Ascending aorta (tissue), 2 donors: ENCODE measurements around the gene ALOX15. TPM values are rescaled to one million over a fixed set of nuclear protein-coding genes. Genes with fewer than 3 reads are reported as not detected.
"Not testable (repeated sequence)": the region's sequence is repeated elsewhere in the genome, so short reads cannot be mapped to it uniquely, and the experiment has no call there.

ENCODE experiments used
- DNase-seq, 2 donors: peaks; one replicate each; pipeline ENCODE4 v3.0.0-alpha.2; 2019; ENCODE audit warnings: low spot score in 2 of 2
- H3K27ac ChIP-seq, 2 donors: fragments of 200-600 bp; sonication (generic); one replicate each; pipeline ENCODE4 v1.5.1; 2016 to 2017; ENCODE audit warnings: mild to moderate bottlenecking in 1 of 2
- H3K27me3 ChIP-seq: fragments of 200-600 bp; sonication (generic); one replicate; pipeline ENCODE4 v1.5.1; 2017
- H3K36me3 ChIP-seq, 2 donors: fragments of 200-600 bp; sonication (generic); one replicate each; pipeline ENCODE4 v1.5.1; 2016
- H3K4me1 ChIP-seq, 2 donors: fragments of 200-600 bp; sonication (generic); one replicate each; pipeline ENCODE4 v1.5.1; 2016 to 2017; ENCODE audit warnings: mild to moderate bottlenecking in 1 of 2
- H3K4me3 ChIP-seq, 2 donors: fragments of 200-600 bp; sonication (generic); one replicate each; pipeline ENCODE4 v1.5.1; 2016 to 2017; ENCODE audit warnings: mild to moderate bottlenecking in 1 of 2
- H3K9me3 ChIP-seq, 2 donors: fragments of 200-600 bp; sonication (generic); one replicate each; pipeline ENCODE4 v1.5.1; 2016
- CTCF ChIP-seq, 3 experiments: fragments of 200-600 bp in 2 of 3; fragments of 450-650 bp in 1 of 3; sonication (generic) in 2 of 3; IDR thresholded peaks; one replicate each; pipeline ENCODE4 v1.5.1; 2016 to 2019; ENCODE audit warnings: antibody characterized with exemption in 3 of 3, mild to moderate bottlenecking in 1 of 3, moderate library complexity in 1 of 3
- intact Hi-C: fragments of 100-400 bp; cut with DNase I; formaldehyde crosslinking; loops from one replicate; pipeline ENCODE4 v1.15.1; 2023
- total RNA-seq: library from RNA; depleted of rRNA; stranded (reverse); fragments of >200 nt; gene quantifications from one replicate; pipeline ENCODE4 v1.1.0, GENCODE V29; 2016

Gene ALOX15, protein sequence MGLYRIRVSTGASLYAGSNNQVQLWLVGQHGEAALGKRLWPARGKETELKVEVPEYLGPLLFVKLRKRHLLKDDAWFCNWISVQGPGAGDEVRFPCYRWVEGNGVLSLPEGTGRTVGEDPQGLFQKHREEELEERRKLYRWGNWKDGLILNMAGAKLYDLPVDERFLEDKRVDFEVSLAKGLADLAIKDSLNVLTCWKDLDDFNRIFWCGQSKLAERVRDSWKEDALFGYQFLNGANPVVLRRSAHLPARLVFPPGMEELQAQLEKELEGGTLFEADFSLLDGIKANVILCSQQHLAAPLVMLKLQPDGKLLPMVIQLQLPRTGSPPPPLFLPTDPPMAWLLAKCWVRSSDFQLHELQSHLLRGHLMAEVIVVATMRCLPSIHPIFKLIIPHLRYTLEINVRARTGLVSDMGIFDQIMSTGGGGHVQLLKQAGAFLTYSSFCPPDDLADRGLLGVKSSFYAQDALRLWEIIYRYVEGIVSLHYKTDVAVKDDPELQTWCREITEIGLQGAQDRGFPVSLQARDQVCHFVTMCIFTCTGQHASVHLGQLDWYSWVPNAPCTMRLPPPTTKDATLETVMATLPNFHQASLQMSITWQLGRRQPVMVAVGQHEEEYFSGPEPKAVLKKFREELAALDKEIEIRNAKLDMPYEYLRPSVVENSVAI
- not detected for total RNA-seq

DNA sequence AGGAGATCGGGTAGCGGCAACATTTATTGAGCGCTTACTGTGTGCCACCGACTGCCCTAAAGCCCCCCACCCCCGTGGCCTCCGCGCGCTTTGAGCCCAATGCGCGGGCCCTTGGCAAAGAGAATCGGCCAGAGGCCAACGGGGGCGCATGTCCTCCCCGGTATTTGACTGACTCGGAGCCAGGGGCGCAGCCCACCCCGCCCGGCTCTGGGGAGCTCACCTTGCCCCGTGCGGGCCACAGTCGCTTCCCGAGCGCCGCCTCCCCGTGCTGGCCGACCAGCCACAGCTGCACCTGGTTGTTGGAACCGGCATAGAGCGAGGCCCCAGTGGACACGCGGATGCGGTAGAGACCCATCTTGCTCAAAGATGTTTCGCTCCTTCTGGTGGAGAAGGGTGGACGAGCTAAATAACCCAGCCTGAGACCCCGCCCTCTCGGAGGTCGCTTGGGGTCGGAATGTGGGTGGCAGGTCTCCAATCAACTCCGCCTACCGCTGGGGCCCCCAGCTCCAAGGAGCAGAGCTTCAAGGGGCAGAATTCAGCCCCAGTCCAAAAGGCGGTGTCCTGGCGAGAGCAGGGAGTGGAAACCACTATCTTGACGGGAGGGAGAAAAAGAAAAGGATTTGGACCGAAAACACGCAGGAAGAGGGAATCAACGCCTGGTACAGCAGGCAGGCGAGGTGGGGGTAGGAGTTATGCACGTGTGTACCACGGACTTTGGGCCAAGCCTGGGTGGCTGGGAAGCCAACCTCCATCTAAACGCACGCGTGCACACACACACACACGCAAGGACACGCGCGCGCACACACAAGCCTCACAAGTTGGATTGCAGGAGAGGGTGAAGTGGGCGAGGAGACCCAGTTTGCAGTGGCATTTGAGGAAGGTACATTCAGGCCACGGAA is at the start of gene ALOX15:
ALOX15 (minus strand) TSS at position 382 of the 899 bp plus-strand sequence; CDS start at position 355, 27 bp downstream.
- DNase-seq: no peak
- intact Hi-C loops: no loop called here
- H3K27ac ChIP-seq: no peak within 1 kb of the TSS
- H3K9me3 ChIP-seq: no peaks in the 10 kb centered on the region
- no peaks in the 10 kb centered on the region for H3K36me3 ChIP-seq
- H3K4me3 ChIP-seq: no peak within 1 kb of the TSS
- TF ChIP-seq CTCF (IDR thresholded peaks at IDR 0.05): no peak
- H3K27me3 ChIP-seq: peaks cover 8% of the 10 kb centered on the region
- H3K4me1 ChIP-seq: no peaks in the 10 kb centered on the region

GRCh38 chr17:4690745-4691144 is 49.3 kb upstream of the ALOX15 start:
- intact Hi-C loops: no loop called here
- Histone ChIP-seq H3K27me3 (no peaks in the 10 kb centered on the region), H3K4me1 (no peaks in the 10 kb centered on the region), H3K9me3 (no peaks in the 10 kb centered on the region), H3K36me3 (peaks cover 30 to 32% of the 10 kb centered on the region in 2 donors), H3K4me3 (no peak overlapping the region), H3K27ac (no peak overlapping the region)
- no peak for DNase-seq
- no peak for TF ChIP-seq CTCF (IDR thresholded peaks at IDR 0.05)

DNA sequence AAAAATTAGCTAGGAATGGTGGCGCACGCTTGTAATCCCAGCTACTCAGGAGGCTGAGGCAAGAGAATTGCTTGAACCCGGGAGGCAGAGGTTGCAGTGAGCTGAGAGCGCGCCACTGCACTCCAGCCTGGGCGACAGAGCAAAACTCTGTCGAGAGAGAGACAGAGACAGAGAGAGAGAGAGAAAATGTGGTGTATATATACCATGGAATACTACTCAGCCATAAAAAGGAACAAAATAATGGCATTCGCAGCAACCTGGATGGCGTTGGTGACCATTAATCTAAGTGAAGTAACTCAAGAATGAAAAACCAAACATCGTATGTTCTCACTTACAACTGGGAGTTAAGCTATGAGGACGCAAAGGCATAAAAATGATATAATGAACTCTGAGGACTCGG is 48.4 kb upstream of the ALOX15 start:
- H3K4me1 ChIP-seq, H3K4me3 ChIP-seq, H3K9me3 ChIP-seq, intact Hi-C loops, H3K27me3 ChIP-seq, H3K27ac ChIP-seq, DNase-seq: not testable (repeated sequence)
- H3K36me3 ChIP-seq: peaks cover 30 to 31% of the 10 kb centered on the region in 2 donors

DNA sequence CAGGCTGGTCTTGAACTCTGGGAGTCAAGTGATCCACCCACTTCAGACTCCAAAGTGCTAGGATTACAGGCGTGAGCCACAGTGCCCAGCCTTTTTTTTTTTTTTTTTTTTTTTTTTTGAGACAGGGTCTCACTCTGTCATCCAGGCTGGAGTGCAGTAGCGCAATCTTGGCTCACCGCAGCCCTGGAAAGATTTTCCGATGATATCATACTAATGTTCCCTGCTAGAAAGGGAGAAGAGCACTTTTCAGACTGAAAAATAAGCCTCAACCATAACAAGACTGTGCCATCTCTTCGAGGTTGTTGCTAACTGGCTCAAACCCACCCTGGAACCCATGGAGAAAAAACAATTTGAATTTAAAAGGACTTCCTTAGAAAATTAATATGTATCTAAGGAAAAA is 42.3 kb upstream of the ALOX15 start:
- H3K27me3 ChIP-seq, intact Hi-C loops, H3K4me1 ChIP-seq, H3K4me3 ChIP-seq, DNase-seq, H3K9me3 ChIP-seq: not testable (repeated sequence)
- Histone ChIP-seq H3K27ac (peak overlapping the region; percentile 47 to 84), H3K36me3 (peaks cover 30 to 34% of the 10 kb centered on the region in 2 donors)

DNA sequence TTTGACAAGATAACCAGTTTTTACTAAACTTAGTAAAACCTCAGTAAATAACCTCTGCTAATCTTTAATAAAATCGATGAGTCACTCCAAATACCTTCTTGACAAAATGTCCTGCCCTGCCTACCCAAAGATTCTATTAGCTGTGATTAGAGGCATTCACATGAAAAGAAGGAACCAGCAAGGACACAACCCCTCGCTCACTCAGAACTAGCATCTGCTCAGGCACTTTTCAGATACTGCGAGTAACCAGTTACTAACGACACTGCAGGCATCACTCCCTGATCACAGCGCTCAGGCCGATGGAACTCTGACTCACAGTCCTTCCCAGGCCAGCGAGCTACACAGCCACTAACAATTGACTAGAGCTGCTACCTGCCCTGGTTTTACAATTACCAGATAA is 38.2 kb upstream of the ALOX15 start:
- Histone ChIP-seq H3K27ac (no peak overlapping the region), H3K4me1 (no peaks in the 10 kb centered on the region), H3K27me3 (no peaks in the 10 kb centered on the region), H3K36me3 (peaks cover 55 to 66% of the 10 kb centered on the region in 2 donors), H3K4me3 (no peak overlapping the region), H3K9me3 (no peaks in the 10 kb centered on the region)
- TF ChIP-seq CTCF (IDR thresholded peaks at IDR 0.05): no peak
- no peak for DNase-seq
- intact Hi-C loops: no loop called here

GRCh38 chr17:4678448-4679026 is 37.1 kb upstream of the ALOX15 start:
- no peak for DNase-seq
- no peaks in the 10 kb centered on the region for H3K27me3 ChIP-seq
- no peaks in the 10 kb centered on the region for H3K9me3 ChIP-seq
- intact Hi-C loops: no loop called here
- H3K36me3 ChIP-seq: peaks cover 65 to 77% of the 10 kb centered on the region in 2 donors
- no peak for TF ChIP-seq CTCF (IDR thresholded peaks at IDR 0.05)
- no peak overlapping the region for H3K27ac ChIP-seq
- H3K4me1 ChIP-seq: no peaks in the 10 kb centered on the region
- no peak overlapping the region for H3K4me3 ChIP-seq
